ES-I3 (cell line): Measurements from ENCODE around the gene IDH3G.

Source experiments
- H3K36me3 ChIP-seq: 2 replicates; pipeline ENCODE4 v1.6.1; 2013; ENCODE audit warnings: mild to moderate bottlenecking, low read length, control low read depth, moderate library complexity; ENCODE audit not compliant: insufficient read depth
- H3K4me1 ChIP-seq: 2 replicates; pipeline ENCODE4 v1.6.1; 2013; ENCODE audit warnings: mild to moderate bottlenecking, control low read depth, low read length; ENCODE audit not compliant: insufficient read depth
- H3K9ac ChIP-seq: 2 replicates; pipeline ENCODE4 v1.6.1; 2013; ENCODE audit warnings: low read depth, mild to moderate bottlenecking, low read length, moderate library complexity
- H3K9me3 ChIP-seq: 2 replicates; pipeline ENCODE4 v1.6.1; 2013; ENCODE audit warnings: mild to moderate bottlenecking, low read length, moderate library complexity; ENCODE audit not compliant: control insufficient read depth, insufficient read depth

Gene IDH3G

DNA sequence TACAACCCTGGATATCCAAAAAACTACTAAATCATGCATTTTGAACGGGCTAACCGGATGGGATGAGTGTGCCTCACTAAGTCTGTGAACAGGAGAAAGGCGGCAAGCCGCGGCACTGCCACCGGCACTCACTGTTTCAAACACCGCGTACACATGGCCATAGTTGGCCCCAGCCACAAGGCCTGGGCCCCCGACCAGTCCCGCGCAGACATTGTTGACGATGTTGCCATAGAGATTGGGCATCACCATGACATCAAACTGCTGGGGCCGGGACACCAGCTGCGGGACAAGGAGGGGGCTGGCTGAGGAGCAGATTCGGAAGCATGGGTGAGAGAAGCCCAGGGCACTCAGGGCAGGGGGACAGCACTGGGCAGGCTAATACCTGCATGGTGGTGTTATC is 7.5 kb downstream of the IDH3G start:
- no peaks in the 10 kb centered on the region for H3K4me1 ChIP-seq
- H3K9ac ChIP-seq = no peak overlapping the region

DNA sequence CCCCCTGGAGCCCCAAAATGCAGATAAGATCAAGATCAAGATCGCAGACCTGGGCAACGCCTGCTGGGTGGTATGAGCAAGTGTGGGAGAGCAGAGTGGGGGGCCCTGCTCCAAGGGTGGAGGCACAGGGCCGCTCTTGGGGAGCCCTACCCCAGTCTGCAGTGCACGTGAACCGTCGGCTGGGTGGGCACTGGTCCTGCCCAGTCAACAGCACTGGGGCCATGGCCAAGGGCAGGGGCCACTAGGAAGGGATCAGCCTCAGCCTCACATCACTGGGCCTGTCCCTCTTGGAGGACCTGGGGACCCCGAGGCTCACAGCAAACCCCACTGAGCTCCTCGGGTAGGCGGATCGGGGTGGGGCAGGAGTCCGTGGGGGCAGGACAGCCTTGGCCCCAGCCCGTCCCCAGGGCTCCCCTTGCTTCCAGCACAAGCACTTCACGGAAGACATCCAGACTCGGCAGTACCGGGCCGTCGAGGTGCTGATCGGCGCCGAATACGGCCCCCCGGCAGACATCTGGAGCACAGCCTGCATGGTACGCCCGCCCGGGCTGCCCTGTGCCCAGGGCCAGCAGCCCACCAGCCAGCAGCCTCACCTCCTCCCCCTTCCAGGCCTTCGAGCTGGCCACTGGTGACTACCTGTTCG is 9.7 kb downstream of the IDH3G start:
- H3K9ac ChIP-seq = no peak overlapping the region
- H3K36me3 ChIP-seq = no peaks in the 10 kb centered on the region
- no peaks in the 10 kb centered on the region for H3K4me1 ChIP-seq
- H3K9me3 ChIP-seq = no peaks in the 10 kb centered on the region

More for the DNA sequence above, 7.5 kb downstream of the IDH3G start:
- H3K36me3 ChIP-seq = no peaks in the 10 kb centered on the region; the same call in 1 of the 2 replicates
- H3K9me3 ChIP-seq = no peaks in the 10 kb centered on the region

GRCh38 chrX:153783378-153784013 is 10.7 kb downstream of the IDH3G start:
- Histone ChIP-seq H3K9ac (no peak overlapping the region), H3K4me1 (no peaks in the 10 kb centered on the region), H3K9me3 (no peaks in the 10 kb centered on the region), H3K36me3 (no peaks in the 10 kb centered on the region)

DNA sequence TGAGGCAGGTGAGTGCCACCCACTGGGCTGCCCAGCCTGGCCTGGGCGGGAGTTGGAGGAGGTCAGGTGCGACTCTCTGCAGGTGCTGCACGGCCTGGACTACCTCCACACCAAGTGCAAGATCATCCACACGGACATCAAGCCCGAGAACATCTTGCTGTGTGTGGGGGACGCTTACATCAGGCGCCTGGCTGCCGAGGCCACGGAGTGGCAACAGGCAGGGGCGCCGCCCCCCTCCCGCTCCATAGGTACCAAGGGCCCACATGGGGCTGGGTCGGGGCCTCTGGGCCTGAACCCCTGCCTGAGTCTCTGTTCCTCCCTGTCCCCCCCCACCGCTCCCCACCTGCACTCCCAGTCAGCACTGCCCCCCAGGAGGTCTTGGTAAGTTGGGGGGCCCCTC is 11.3 kb downstream of the IDH3G start:
- H3K9me3 ChIP-seq = no peaks in the 10 kb centered on the region
- H3K36me3 ChIP-seq = no peaks in the 10 kb centered on the region
- H3K4me1 ChIP-seq = no peaks in the 10 kb centered on the region
- H3K9ac ChIP-seq = no peak overlapping the region

DNA sequence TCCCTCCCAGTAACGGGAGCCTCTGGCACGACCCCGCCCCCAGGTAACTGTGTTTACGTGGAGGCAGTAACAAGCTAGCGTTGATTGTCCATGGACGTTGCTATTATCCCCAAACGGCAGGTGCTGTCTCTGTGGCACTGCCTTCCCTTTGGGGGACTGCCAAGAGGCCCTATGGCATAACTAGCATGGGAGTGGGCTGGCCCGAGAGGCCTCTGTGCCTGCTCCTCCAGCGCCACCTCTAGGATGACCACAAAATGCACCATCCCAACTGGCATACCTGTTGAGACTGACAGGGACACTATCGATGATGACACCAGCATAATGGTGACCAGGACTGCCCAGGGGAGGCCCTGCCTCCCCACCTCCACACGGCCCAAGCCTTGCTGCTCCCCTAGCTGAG is 11.9 kb downstream of the IDH3G start:
- Histone ChIP-seq H3K9me3 (no peaks in the 10 kb centered on the region), H3K36me3 (no peaks in the 10 kb centered on the region), H3K4me1 (no peaks in the 10 kb centered on the region), H3K9ac (no peak overlapping the region)

GRCh38 chrX:153781428-153782047 is 12.6 kb downstream of the IDH3G start:
- Histone ChIP-seq H3K4me1 (no peaks in the 10 kb centered on the region), H3K36me3 (no peaks in the 10 kb centered on the region), H3K9ac (no peak overlapping the region), H3K9me3 (no peaks in the 10 kb centered on the region)

DNA sequence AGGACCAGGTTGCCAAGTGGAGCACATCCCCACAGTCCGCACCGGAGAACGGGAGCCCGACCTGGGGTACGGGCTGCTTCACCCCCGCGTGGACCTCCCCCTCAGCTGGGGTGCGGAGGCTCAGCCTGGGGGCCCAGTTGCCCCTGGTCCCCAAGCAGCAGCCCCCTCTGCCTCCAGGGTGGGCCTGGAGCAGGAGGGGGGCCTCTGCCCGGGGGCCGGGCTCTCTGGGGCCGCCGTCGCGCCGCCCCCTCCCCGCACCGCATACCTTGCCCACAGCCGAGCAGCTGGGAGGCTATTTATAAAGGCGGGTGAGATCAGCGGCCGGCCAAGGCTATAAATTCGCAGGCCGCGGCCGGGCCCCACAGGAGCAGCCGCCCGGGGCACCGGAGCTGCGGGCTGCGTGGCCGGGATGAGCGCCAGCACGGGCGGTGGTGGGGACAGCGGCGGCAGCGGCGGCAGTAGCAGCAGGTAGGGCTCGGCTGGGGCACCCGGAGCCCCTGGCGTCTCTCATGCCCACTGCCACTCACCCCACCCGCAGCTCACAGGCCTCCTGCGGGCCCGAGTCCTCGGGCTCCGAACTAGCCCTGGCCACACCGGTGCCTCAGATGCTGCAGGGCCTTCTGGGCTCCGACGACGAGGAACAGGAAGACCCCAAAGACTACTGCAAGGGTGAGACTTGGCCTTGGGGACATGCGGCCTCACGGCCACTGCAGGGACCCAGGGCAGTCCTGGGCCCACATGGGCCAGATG is 13.3 kb downstream of the IDH3G start, which contains the start of gene SRPK3:
SRPK3 (plus strand) TSS at position 364 of the 750 bp plus-strand sequence; CDS start at position 410, 46 bp downstream.
- no peaks in the 10 kb centered on the region for H3K9me3 ChIP-seq
- no peak within 1 kb of the TSS for H3K9ac ChIP-seq
- no peaks in the 10 kb centered on the region for H3K36me3 ChIP-seq
- H3K4me1 ChIP-seq = no peaks in the 10 kb centered on the region

GRCh38 chrX:153779891-153780677 is 14.1 kb downstream of the IDH3G start:
- no peaks in the 10 kb centered on the region for H3K4me1 ChIP-seq
- H3K36me3 ChIP-seq = no peaks in the 10 kb centered on the region
- H3K9me3 ChIP-seq = no peaks in the 10 kb centered on the region
- H3K9ac ChIP-seq = no peak overlapping the region

DNA sequence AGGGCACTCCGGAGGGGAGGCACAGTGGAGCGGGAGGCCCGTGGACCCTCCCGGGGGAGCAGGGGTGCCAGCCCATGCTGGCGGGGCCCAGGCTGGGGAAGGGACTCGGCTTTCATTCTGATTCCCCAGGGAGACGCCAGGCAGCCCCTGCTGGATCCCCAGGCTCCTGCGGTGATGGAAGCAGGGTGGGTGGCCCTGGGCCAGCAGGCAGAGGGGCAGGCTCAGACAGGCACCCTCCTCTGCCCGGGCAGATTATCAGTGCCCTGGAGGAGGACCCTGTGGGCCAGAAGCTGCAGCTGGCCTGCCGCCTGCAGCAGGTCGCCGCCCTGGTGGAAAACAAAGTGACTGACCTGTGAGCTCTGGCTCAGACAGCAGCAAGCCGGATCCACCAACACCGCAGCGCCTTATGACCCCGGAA is 15.5 kb downstream of the IDH3G start:
- no peaks in the 10 kb centered on the region for H3K4me1 ChIP-seq
- no peaks in the 10 kb centered on the region for H3K36me3 ChIP-seq

DNA sequence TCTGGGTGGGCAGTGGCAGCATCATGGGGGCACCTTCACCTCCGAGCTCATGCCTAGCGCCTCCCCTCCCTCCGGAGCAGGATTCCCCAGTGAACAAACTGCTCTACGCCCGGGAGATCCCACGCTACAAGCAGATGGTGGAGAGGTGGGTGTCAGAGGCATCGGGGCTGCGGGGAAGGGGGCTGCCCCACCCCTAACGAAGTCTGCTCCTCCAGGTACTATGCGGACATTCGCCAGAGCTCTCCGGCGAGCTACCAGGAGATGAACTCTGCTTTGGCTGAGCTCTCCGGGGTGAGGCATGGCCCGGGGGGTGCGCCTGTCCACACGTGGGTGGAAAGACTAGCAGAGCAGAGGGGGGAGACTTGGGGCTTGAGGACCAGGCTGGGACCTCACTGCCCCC is 16.0 kb downstream of the IDH3G start:
- H3K9me3 ChIP-seq = no peaks in the 10 kb centered on the region
- H3K9ac ChIP-seq = no peak overlapping the region
- no peaks in the 10 kb centered on the region for H3K4me1 ChIP-seq
- H3K36me3 ChIP-seq = no peaks in the 10 kb centered on the region

More for the DNA sequence above, 15.5 kb downstream of the IDH3G start:
- Histone ChIP-seq H3K9ac (no peak overlapping the region), H3K9me3 (no peaks in the 10 kb centered on the region)

DNA sequence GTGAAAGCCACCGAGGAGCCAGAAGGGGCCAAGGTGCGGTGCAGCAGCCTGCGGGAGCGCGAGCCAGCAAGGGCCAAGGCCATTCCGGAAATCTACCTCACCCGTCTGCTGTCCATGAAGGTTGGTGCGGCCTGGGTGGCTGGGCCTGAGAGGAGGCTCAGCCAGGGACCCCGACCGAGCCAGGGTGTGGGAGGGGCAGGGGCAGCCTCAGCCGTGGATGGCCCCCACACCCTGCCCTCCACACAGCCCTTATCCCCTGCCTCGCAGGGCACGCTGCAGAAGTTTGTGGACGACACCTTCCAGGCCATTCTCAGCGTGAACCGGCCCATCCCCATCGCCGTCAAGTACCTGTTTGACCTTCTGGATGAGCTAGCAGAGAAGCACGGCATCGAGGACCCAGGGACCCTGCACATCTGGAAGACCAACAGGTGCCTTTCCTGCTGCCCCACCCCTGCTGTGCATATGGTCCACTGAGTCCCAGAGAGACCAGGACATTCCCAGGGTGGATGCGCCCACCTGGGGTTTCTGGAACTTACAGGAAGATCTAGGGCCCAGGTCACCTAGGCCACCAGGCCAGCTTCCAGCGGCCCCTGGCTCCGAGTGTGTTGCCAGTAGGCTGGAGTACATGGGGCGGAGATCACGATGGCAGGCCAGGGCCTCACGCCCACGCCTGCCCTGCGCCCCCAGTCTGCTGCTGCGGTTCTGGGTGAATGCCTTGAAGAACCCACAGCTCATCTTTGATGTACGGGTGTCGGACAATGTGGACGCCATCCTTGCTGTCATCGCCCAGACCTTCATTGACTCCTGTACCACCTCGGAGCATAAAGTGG is 16.7 kb downstream of the IDH3G start:
- no peaks in the 10 kb centered on the region for H3K4me1 ChIP-seq
- H3K36me3 ChIP-seq = no peaks in the 10 kb centered on the region
- no peak overlapping the region for H3K9ac ChIP-seq
- no peaks in the 10 kb centered on the region for H3K9me3 ChIP-seq

- H3K9ac ChIP-seq = no peak overlapping the region
- H3K4me1 ChIP-seq = no peaks in the 10 kb centered on the region
- H3K9me3 ChIP-seq = no peaks in the 10 kb centered on the region
- no peaks in the 10 kb centered on the region for H3K36me3 ChIP-seq
These were observed 17.5 kb downstream of the IDH3G start for GRCh38 chrX:153776611-153777045.

DNA sequence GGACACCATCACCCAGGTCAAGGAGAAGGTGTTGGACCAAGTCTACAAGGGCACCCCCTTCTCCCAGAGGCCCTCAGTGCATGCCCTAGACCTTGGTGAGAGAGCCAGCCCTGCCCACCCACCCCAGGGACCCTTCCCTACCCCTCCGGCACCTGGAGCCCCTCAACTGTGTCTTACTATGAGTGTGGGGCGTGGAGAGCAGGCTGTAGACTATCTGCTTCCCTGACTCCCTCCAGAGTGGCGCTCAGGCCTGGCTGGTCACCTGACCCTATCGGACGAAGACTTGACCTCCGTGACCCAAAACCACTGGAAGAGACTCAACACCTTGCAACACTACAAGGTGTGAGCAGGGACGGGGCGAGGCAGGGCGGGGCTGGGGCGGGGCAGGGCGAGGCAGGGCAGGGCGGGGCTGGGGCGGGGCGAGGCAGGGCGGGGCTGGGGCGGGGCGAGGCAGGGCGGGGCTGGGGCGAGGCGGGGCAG is 18.0 kb downstream of the IDH3G start:
- no peak overlapping the region for H3K9ac ChIP-seq
- no peaks in the 10 kb centered on the region for H3K9me3 ChIP-seq
- no peaks in the 10 kb centered on the region for H3K36me3 ChIP-seq
- no peaks in the 10 kb centered on the region for H3K4me1 ChIP-seq
